ENCODE measurements around the gene VANGL2. TPM values are rescaled to one million over a fixed set of nuclear protein-coding genes. Genes with fewer than 3 reads are reported as not detected.
A peak's percentile ranks its signal among the peaks of the same experiment; 100 is the strongest.

The VANGL2 gene
- total and polyA plus RNA-seq, 9 of the 15 experiments (the other 6 are each of a cell fraction or from before 2014, with no cell fraction given), result 0.28 to 4.0 (median 0.98) TPM

GRCh38 chr1:160375788-160376524 is 24.4 kb upstream of the VANGL2 start (continued):
- TF ChIP-seq ZBTB12 (CRISPR knock-in tag; IDR thresholded peaks at IDR 0.05), result no peak
- TF ChIP-seq, protein P1, sequence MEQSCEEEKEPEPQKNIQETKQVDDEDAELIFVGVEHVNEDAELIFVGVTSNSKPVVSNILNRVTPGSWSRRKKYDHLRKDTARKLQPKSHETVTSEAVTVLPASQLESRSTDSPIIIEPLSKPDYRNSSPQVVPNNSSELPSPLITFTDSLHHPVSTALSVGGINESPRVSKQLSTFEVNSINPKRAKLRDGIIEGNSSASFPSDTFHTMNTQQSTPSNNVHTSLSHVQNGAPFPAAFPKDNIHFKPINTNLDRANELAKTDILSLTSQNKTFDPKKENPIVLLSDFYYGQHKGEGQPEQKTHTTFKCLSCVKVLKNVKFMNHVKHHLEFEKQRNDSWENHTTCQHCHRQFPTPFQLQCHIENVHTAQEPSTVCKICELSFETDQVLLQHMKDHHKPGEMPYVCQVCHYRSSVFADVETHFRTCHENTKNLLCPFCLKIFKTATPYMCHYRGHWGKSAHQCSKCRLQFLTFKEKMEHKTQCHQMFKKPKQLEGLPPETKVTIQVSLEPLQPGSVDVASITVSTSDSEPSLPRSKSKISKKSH (CRISPR knock-in tag; IDR thresholded peaks at IDR 0.05), result no peak

- BruUV-seq (replicated peaks), result no TSS peak
- peak; percentile 91 for FAIRE-seq
- intact Hi-C loops (cut with micrococcal nuclease) (loop anchor here (1.0 to 5.0 kb wide), 9 partner anchors 14 to 291 kb away; partner anchors contain the start of genes DCAF8 and PEX19), in situ Hi-C loops (cut with MboI) (loop anchor here (10.0 kb wide), 1 partner anchor 272 kb away; no protein-coding TSS in a partner anchor)
- peak overlapping the region; percentile 35 for H3K4me2 ChIP-seq (ENCODE audit: insufficient read depth, low read length)
- no peaks in the 10 kb centered on the region for H3K9me3 ChIP-seq (replicated peaks; ENCODE audit: control insufficient read depth, insufficient read depth, low read depth, low read length)
- H3K27me3 ChIP-seq (ENCODE audit: control insufficient read depth in 2 of 2, insufficient read depth in 2 of 2, low read length in 2 of 2), result no peaks in the 10 kb centered on the region; a peak in 1 of 5 replicates
- H4K20me1 ChIP-seq (replicated peaks; ENCODE audit: control insufficient read depth, insufficient read depth, low read length), result no peaks in the 10 kb centered on the region
- H2AFZ ChIP-seq (ENCODE audit: low read depth, low read length), result peak overlapping the region; percentile 67
- peak; percentile 85 for ATAC-seq
- POLR2A ChIA-PET, result interaction anchor here (0.6 to 5.7 kb wide), 15 partner anchors 9 to 553 kb away, joined by 3 to 37 read pairs (median 4); no protein-coding TSS in a partner anchor
- no peaks in the 10 kb centered on the region for H3K36me3 ChIP-seq (ENCODE audit: control insufficient read depth, insufficient read depth, low read length)
- no peaks in the 10 kb centered on the region for H3K79me2 ChIP-seq (ENCODE audit: control insufficient read depth, insufficient read depth, low read length)
- H3K4me3 ChIP-seq, result no peak overlapping the region
- no peaks in the 10 kb centered on the region for H3K9me1 ChIP-seq (ENCODE audit: control insufficient read depth, insufficient read depth, low read length)
- peaks cover 17 to 22% of the 10 kb centered on the region in 2 experiments for H3K4me1 ChIP-seq (replicated peaks in 1 of 2; ENCODE audit: control insufficient read depth in 2 of 2, insufficient read depth in 2 of 2, low read length in 2 of 2)
- 2% methylated on average over 4 of the region's 5 CpGs for WGBS (ENCODE audit: insufficient coverage, low coverage, missing lambda C conversion rate)
- 0 out of 4 replicates have a peak overlapping the region, but pooled peaks of 1 of the 2 experiments have one; percentile 4 for H3K9ac ChIP-seq (ENCODE audit: insufficient read depth in 1 of 2, low read depth in 2 of 2, low read length in 2 of 2)
- CTCF ChIA-PET (ENCODE audit: low intra/inter-chr PET ratio), result interaction anchor here (0.5 to 1.7 kb wide), 9 partner anchors 22 to 613 kb away, joined by 3 to 12 read pairs (median 4); no protein-coding TSS in a partner anchor
- peak; percentile 72 to 82 (median 74) for DNase-seq (ENCODE audit: extremely low read depth in 1 of 4, low spot score in 3 of 4)
- H3K27ac ChIP-seq (ENCODE audit: extremely low read depth, low read depth, low read length), result no peak overlapping the region
- TF ChIP-seq KLF16 (IDR thresholded peaks at IDR 0.05) (peak; percentile 78), EWSR1 (IDR thresholded peaks at IDR 0.05; ENCODE audit: borderline replicate concordance, low read depth, partially characterized antibody) (no peak), SAFB (IDR thresholded peaks at IDR 0.05; ENCODE audit: borderline replicate concordance, low read depth, low read length) (no peak), CGGBP1 (CRISPR knock-in tag; IDR thresholded peaks at IDR 0.05) (0 out of 2 replicates have a peak, but pooled peaks have one; percentile 35)
- TF ChIP-seq, protein P2, sequence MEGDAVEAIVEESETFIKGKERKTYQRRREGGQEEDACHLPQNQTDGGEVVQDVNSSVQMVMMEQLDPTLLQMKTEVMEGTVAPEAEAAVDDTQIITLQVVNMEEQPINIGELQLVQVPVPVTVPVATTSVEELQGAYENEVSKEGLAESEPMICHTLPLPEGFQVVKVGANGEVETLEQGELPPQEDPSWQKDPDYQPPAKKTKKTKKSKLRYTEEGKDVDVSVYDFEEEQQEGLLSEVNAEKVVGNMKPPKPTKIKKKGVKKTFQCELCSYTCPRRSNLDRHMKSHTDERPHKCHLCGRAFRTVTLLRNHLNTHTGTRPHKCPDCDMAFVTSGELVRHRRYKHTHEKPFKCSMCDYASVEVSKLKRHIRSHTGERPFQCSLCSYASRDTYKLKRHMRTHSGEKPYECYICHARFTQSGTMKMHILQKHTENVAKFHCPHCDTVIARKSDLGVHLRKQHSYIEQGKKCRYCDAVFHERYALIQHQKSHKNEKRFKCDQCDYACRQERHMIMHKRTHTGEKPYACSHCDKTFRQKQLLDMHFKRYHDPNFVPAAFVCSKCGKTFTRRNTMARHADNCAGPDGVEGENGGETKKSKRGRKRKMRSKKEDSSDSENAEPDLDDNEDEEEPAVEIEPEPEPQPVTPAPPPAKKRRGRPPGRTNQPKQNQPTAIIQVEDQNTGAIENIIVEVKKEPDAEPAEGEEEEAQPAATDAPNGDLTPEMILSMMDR (IDR thresholded peaks at IDR 0.05 in 2 of 3, conservative IDR thresholded peaks at IDR 0.05 in 1 of 3; ENCODE audit: insufficient read depth in 2 of 3, low read depth in 1 of 3, low read length in 3 of 3), result peak; percentile 89 to 98 (median 94)
Measured at GRCh38 chr1:160376525-160377131, 23.7 kb upstream of the VANGL2 start.

All from K562 (cell line).